Fibroblast of lung (primary cell): ENCODE results near the gene PSMA7.

Experiments used
- CTCF ChIP-seq, 2 donors: IDR thresholded peaks in 1 of 2; conservative IDR thresholded peaks in 1 of 2; 1 replicate in 1 of 2; 2 replicates in 1 of 2; pipeline ENCODE4 v1.5.1; 2011 to 2012; ENCODE audit warnings: low read length in 2 of 2, control low read depth in 1 of 2, inconsistent platforms in 1 of 2, low read depth in 1 of 2, mild to moderate bottlenecking in 1 of 2
- EZH2 ChIP-seq: IDR thresholded peaks from 2 replicates; pipeline ENCODE4 v1.5.1; 2012; ENCODE audit warnings: low read length, control low read depth, mild to moderate bottlenecking; ENCODE audit errors: missing control alignments

- TF ChIP-seq CTCF (conservative IDR thresholded peaks at IDR 0.05 in 1 of 2, IDR thresholded peaks at IDR 0.05 in 1 of 2; ENCODE audit: low read depth in 1 of 2, low read length in 2 of 2) (no peak), EZH2 (no peak)
Observed at GRCh38 chr20:62104234-62104789, 38.9 kb downstream of the PSMA7 start.
